HL-60/S4 (cell line): ENCODE data around the gene MYBL2.

Experiments
- in situ Hi-C: fragments of 300-500 bp; cut with MboI; formaldehyde crosslinking; loops from 2 replicates; pipeline ENCODE4 v1.14.3; 2022; ENCODE audit warnings: low sequenced_read_pairs

Gene MYBL2

GRCh38 chr20:43721429-43722152 is 54.7 kb downstream of the MYBL2 start:
- in situ Hi-C loops = no loop called here

- in situ Hi-C loops = no loop called here
These were observed 55.2 kb downstream of the MYBL2 start for GRCh38 chr20:43722153-43722505.

GRCh38 chr20:43723186-43723585 is 56.3 kb downstream of the MYBL2 start:
- in situ Hi-C loops = no loop called here

GRCh38 chr20:43723735-43724134 is 56.8 kb downstream of the MYBL2 start:
- in situ Hi-C loops = no loop called here

GRCh38 chr20:43724383-43724782 is 57.5 kb downstream of the MYBL2 start:
- in situ Hi-C loops = no loop called here

GRCh38 chr20:43725666-43726065 is 58.8 kb downstream of the MYBL2 start:
- in situ Hi-C loops = no loop called here

- in situ Hi-C loops = no loop called here
These were observed 59.4 kb downstream of the MYBL2 start for GRCh38 chr20:43726333-43726732.

GRCh38 chr20:43726811-43727338 is 60.0 kb downstream of the MYBL2 start, which contains the start of gene GTSF1L:
TSS of gene GTSF1L (minus strand) at chr20:43727002. CDS start at chr20:43726694, 308 bp downstream.
- in situ Hi-C loops = no loop called here

- in situ Hi-C loops = no loop called here
These were observed 61.2 kb downstream of the MYBL2 start for GRCh38 chr20:43727980-43728590.

- in situ Hi-C loops = no loop called here
These were observed 61.9 kb downstream of the MYBL2 start for GRCh38 chr20:43728686-43729255.

- in situ Hi-C loops = no loop called here
These were observed 64.6 kb downstream of the MYBL2 start for GRCh38 chr20:43731469-43731868.

- in situ Hi-C loops = no loop called here
These were observed 65.0 kb downstream of the MYBL2 start for GRCh38 chr20:43731927-43732326.

GRCh38 chr20:43736588-43737158 is 69.8 kb downstream of the MYBL2 start:
- in situ Hi-C loops = no loop called here

- in situ Hi-C loops = no loop called here
These were observed 71.0 kb downstream of the MYBL2 start for GRCh38 chr20:43737925-43738324.

GRCh38 chr20:43739148-43739749 is 72.3 kb downstream of the MYBL2 start:
- in situ Hi-C loops = no loop called here

- in situ Hi-C loops = no loop called here
These were observed 73.7 kb downstream of the MYBL2 start for GRCh38 chr20:43740642-43741041.

GRCh38 chr20:43744151-43744611 is 77.3 kb downstream of the MYBL2 start:
- in situ Hi-C loops = no loop called here

- in situ Hi-C loops = no loop called here
These were observed 78.2 kb downstream of the MYBL2 start for GRCh38 chr20:43744966-43745730.

- in situ Hi-C loops = no loop called here
These were observed 79.6 kb downstream of the MYBL2 start for GRCh38 chr20:43746344-43747137.

- in situ Hi-C loops = no loop called here
These were observed 81.4 kb downstream of the MYBL2 start for GRCh38 chr20:43748274-43748673.
